BE2C (cell line): Measurements from ENCODE around the gene GSS.
A peak's percentile ranks its signal among the peaks of the same experiment; 100 is the strongest.

Experiments used
- DNase-seq: peaks from one replicate; pipeline ENCODE4 v3.0.0-alpha.2; 2020
- H3K27me3 ChIP-seq: fragments of 250-450 bp; sonication (Bioruptor Pico); 2 replicates; pipeline ENCODE4 v1.5.1; 2020; ENCODE audit warnings: mild to moderate bottlenecking
- H3K36me3 ChIP-seq: fragments of 250-450 bp; sonication (Bioruptor Pico); 2 replicates; pipeline ENCODE4 v1.5.1; 2020; ENCODE audit warnings: mild to moderate bottlenecking
- H3K4me1 ChIP-seq: fragments of 250-450 bp; sonication (Bioruptor Pico); 2 replicates; pipeline ENCODE4 v1.5.1; 2020
- H3K4me3 ChIP-seq: 2 replicates; pipeline ENCODE4 v1.5.1; 2011; ENCODE audit warnings: low read depth, low read length
- H3K9me3 ChIP-seq: fragments of 250-450 bp; sonication (Bioruptor Pico); 2 replicates; pipeline ENCODE4 v1.5.1; 2020
- CTCF ChIP-seq: IDR thresholded peaks from 2 replicates; pipeline ENCODE4 v1.5.1; 2012; ENCODE audit warnings: mild to moderate bottlenecking, low read depth, low read length

The GSS gene

GRCh38 chr20:34998331-34998950 is 42.8 kb upstream of the GSS start:
- Histone ChIP-seq H3K27me3 (no peaks in the 10 kb centered on the region), H3K4me1 (peaks cover 4% of the 10 kb centered on the region; the same call in 1 of the 2 replicates), H3K9me3 (no peaks in the 10 kb centered on the region), H3K36me3 (peaks cover 34% of the 10 kb centered on the region), H3K4me3 (no peak overlapping the region)
- peak; percentile 17; the same call in 1 of the 2 replicates for TF ChIP-seq CTCF
- no peak for DNase-seq

GRCh38 chr20:34997774-34998173 is 42.2 kb upstream of the GSS start:
- no peak for TF ChIP-seq CTCF
- peaks cover 28% of the 10 kb centered on the region for H3K36me3 ChIP-seq

GRCh38 chr20:34997131-34997561 is 41.5 kb upstream of the GSS start:
- Histone ChIP-seq H3K9me3 (no peaks in the 10 kb centered on the region), H3K4me1 (peaks cover 4% of the 10 kb centered on the region; the same call in 1 of the 2 replicates), H3K4me3 (no peak overlapping the region), H3K36me3 (peaks cover 24% of the 10 kb centered on the region), H3K27me3 (no peaks in the 10 kb centered on the region)
- TF ChIP-seq CTCF: no peak
- DNase-seq: peak; percentile 84

More at GRCh38 chr20:34997774-34998173, 42.2 kb upstream of the GSS start:
- Histone ChIP-seq H3K4me1 (peaks cover 4% of the 10 kb centered on the region; the same call in 1 of the 2 replicates), H3K9me3 (no peaks in the 10 kb centered on the region), H3K27me3 (no peaks in the 10 kb centered on the region), H3K4me3 (no peak overlapping the region)
- DNase-seq: no peak

GRCh38 chr20:34996243-34997028 is 40.8 kb upstream of the GSS start:
- Histone ChIP-seq H3K9me3 (no peaks in the 10 kb centered on the region), H3K4me3 (no peak overlapping the region), H3K36me3 (peaks cover 18% of the 10 kb centered on the region), H3K27me3 (no peaks in the 10 kb centered on the region), H3K4me1 (peaks cover 4% of the 10 kb centered on the region; the same call in 1 of the 2 replicates)
- no peak for DNase-seq
- TF ChIP-seq CTCF: no peak

GRCh38 chr20:34995696-34996095 is 40.1 kb upstream of the GSS start:
- Histone ChIP-seq H3K9me3 (no peaks in the 10 kb centered on the region), H3K4me1 (peaks cover 4% of the 10 kb centered on the region; the same call in 1 of the 2 replicates), H3K36me3 (peaks cover 17% of the 10 kb centered on the region), H3K4me3 (no peak overlapping the region), H3K27me3 (no peaks in the 10 kb centered on the region)
- no peak for TF ChIP-seq CTCF
- no peak for DNase-seq

GRCh38 chr20:34995192-34995591 is 39.6 kb upstream of the GSS start:
- DNase-seq: no peak
- no peak for TF ChIP-seq CTCF
- H3K4me1 ChIP-seq: peaks cover 4% of the 10 kb centered on the region; the same call in 1 of the 2 replicates
- H3K9me3 ChIP-seq: no peaks in the 10 kb centered on the region
- H3K36me3 ChIP-seq: peaks cover 14% of the 10 kb centered on the region
- H3K27me3 ChIP-seq: no peaks in the 10 kb centered on the region
- H3K4me3 ChIP-seq: no peak overlapping the region
